Activated CD8-positive, alpha-beta T cell treated with anti-CD3 and anti-CD28 coated beads for 36 hours (primary cell): ENCODE data around the gene HTRA2. TPM values are rescaled to one million over a fixed set of nuclear protein-coding genes. Genes with fewer than 3 reads are reported as not detected.

Experiments used
- ATAC-seq: fragments of 200-7000 bp; cut with Tn5 transposase; one replicate; pipeline ENCODE4 v1.10.0; 2021; ENCODE audit warnings: mild to moderate bottlenecking, moderate library complexity
- CTCF ChIA-PET: fragments of 350-600 bp; sonication (Branson Sonifier 250); formaldehyde crosslinking; loops from one replicate; lab custom pipeline; 2021; ENCODE audit warnings: antibody characterized with exemption; lab: Charles Lee
- POLR2A ChIA-PET: fragments of 350-600 bp; sonication (Branson Sonifier 250); formaldehyde crosslinking; loops from one replicate; lab custom pipeline; 2021; ENCODE audit warnings: antibody characterized with exemption; lab: Charles Lee
- DNase-seq: peaks from one replicate; pipeline ENCODE4 v3.0.0-alpha.2; 2020
- H3K27ac Mint-ChIP-seq: one replicate; pipeline ENCODE4 v1.8.0; 2021; ENCODE audit warnings: mild to moderate bottlenecking, mixed read lengths
- H3K27me3 Mint-ChIP-seq: one replicate; pipeline ENCODE4 v1.8.0; 2021; ENCODE audit warnings: mixed read lengths
- H3K36me3 Mint-ChIP-seq: one replicate; pipeline ENCODE4 v1.8.0; 2021; ENCODE audit warnings: low read depth, mixed read lengths
- H3K4me1 Mint-ChIP-seq: one replicate; pipeline ENCODE4 v1.8.0; 2021; ENCODE audit warnings: low read depth, mixed read lengths
- H3K4me3 Mint-ChIP-seq: one replicate; pipeline ENCODE4 v1.8.0; 2021; ENCODE audit warnings: mild to moderate bottlenecking, moderate library complexity, mixed read lengths
- H3K9me3 Mint-ChIP-seq: one replicate; pipeline ENCODE4 v1.8.0; 2021; ENCODE audit warnings: mixed read lengths
- CTCF ChIP-seq: fragments of 200-600 bp; IDR thresholded peaks from one replicate; pipeline ENCODE4 v1.8.0; 2022; ENCODE audit warnings: antibody characterized with exemption, mild to moderate bottlenecking
- intact Hi-C: fragments of 100-400 bp; cut with micrococcal nuclease; formaldehyde crosslinking; loops from one replicate; pipeline ENCODE4 v1.10.0; 2022
- total RNA-seq, 2 experiments: library from RNA; stranded (reverse); gene quantifications; one replicate each; pipeline ENCODE4 v1.2.3, GENCODE V29; 2021

Gene HTRA2
- total RNA-seq, 2 experiments from 2014 or later, result 42.0 to 45.0 TPM

- Mint-ChIP-seq H3K9me3 (no peaks in the 10 kb centered on the region), H3K4me1 (peaks cover 23% of the 10 kb centered on the region), H3K27me3 (peaks cover 61% of the 10 kb centered on the region), H3K4me3 (peak overlapping the region; percentile 42), H3K27ac (no peak overlapping the region), H3K36me3 (peaks cover 5% of the 10 kb centered on the region)
- DNase-seq, result no peak
- no peak for TF ChIP-seq CTCF
- ATAC-seq, result no peak
- ChIA-PET CTCF (interaction anchor here (1.8 kb wide), 1 partner anchor 15 kb away, joined by 4 read pairs; no protein-coding TSS in a partner anchor), POLR2A (interaction anchor here (0.8 to 2.7 kb wide), 4 partner anchors 10 to 16 kb away, joined by 3 to 15 read pairs (median 4); partner anchors contain the start of genes AUP1 and HTRA2)
- intact Hi-C loops, result no loop called here
Observed at GRCh38 chr2:74516650-74517049, 13.1 kb upstream of the HTRA2 start.

GRCh38 chr2:74522516-74522915 is 7.2 kb upstream of the HTRA2 start:
- ATAC-seq (no peak), DNase-seq (no peak)
- Mint-ChIP-seq H3K27me3 (peaks cover 20% of the 10 kb centered on the region), H3K4me3 (no peak overlapping the region), H3K27ac (no peak overlapping the region), H3K9me3 (no peaks in the 10 kb centered on the region), H3K4me1 (peaks cover 11% of the 10 kb centered on the region), H3K36me3 (peaks cover 25% of the 10 kb centered on the region)
- intact Hi-C loops, result no loop called here
- ChIA-PET CTCF (interaction anchor here (0.7 to 2.5 kb wide), 4 partner anchors 9 to 255 kb away, joined by 3 to 10 read pairs (median 3); no protein-coding TSS in a partner anchor), POLR2A (interaction anchor here (0.8 kb wide), 1 partner anchor 27 kb away, joined by 3 read pairs; no protein-coding TSS in a partner anchor)
- TF ChIP-seq CTCF, result no peak

GRCh38 chr2:74524005-74524404 is 5.7 kb upstream of the HTRA2 start:
- CTCF ChIA-PET, result interaction anchor here (1.0 to 2.5 kb wide), 2 partner anchors 8 to 63 kb away, joined by 3 to 10 read pairs; no protein-coding TSS in a partner anchor
- intact Hi-C loops, result no loop called here
- TF ChIP-seq CTCF, result no peak
- peaks cover 21% of the 10 kb centered on the region for H3K4me1 Mint-ChIP-seq
- H3K4me3 Mint-ChIP-seq, result no peak overlapping the region
- H3K27ac Mint-ChIP-seq, result no peak overlapping the region
- POLR2A ChIA-PET, result no interaction called here
- ATAC-seq, result no peak
- DNase-seq, result no peak
- H3K27me3 Mint-ChIP-seq, result peaks cover 8% of the 10 kb centered on the region
- H3K36me3 Mint-ChIP-seq, result peaks cover 38% of the 10 kb centered on the region
- H3K9me3 Mint-ChIP-seq, result no peaks in the 10 kb centered on the region

GRCh38 chr2:74524955-74525716 is 4.6 kb upstream of the HTRA2 start:
- Mint-ChIP-seq H3K36me3 (peaks cover 40% of the 10 kb centered on the region), H3K4me3 (no peak overlapping the region), H3K27me3 (peaks cover 3% of the 10 kb centered on the region), H3K27ac (no peak overlapping the region), H3K9me3 (no peaks in the 10 kb centered on the region), H3K4me1 (peaks cover 21% of the 10 kb centered on the region)
- CTCF ChIA-PET, result no interaction called here
- ATAC-seq, result no peak
- POLR2A ChIA-PET, result no interaction called here
- DNase-seq, result no peak
- TF ChIP-seq CTCF, result no peak
- intact Hi-C loops, result no loop called here
